GM18519 (cell line): ENCODE data around the gene OR2AT4.
"Not testable (repeated sequence)": the region's sequence is repeated elsewhere in the genome, so short reads cannot be mapped to it uniquely, and the experiment has no call there.

Experiments used
- ATAC-seq: cut with Tn5 transposase; IDR thresholded peaks from one replicate; pipeline ENCODE4 v1.9.1; 2021; ENCODE audit warnings: mild to moderate bottlenecking, moderate library complexity; ENCODE audit not compliant: unreplicated experiment, low FRiP score

OR2AT4 gene

GRCh38 chr11:75105462-75105925 is 8.8 kb upstream of the OR2AT4 start:
- ATAC-seq = no peak

GRCh38 chr11:75103380-75104026 is 6.8 kb upstream of the OR2AT4 start:
- no peak for ATAC-seq

GRCh38 chr11:75101424-75102128 is 4.9 kb upstream of the OR2AT4 start:
- no peak for ATAC-seq

GRCh38 chr11:75100314-75100713 is 3.6 kb upstream of the OR2AT4 start:
- ATAC-seq = peak; percentile 86

- ATAC-seq = no peak
Measured at GRCh38 chr11:75099635-75100034, 3.0 kb upstream of the OR2AT4 start.

GRCh38 chr11:75098835-75099439 is 2.3 kb upstream of the OR2AT4 start:
- not testable (repeated sequence) for ATAC-seq

- not testable (repeated sequence) for ATAC-seq
Measured at GRCh38 chr11:75098181-75098580, 1.5 kb upstream of the OR2AT4 start.

GRCh38 chr11:75097173-75097557 is 489 bp upstream of the OR2AT4 start:
- no peak for ATAC-seq

- not testable (repeated sequence) for ATAC-seq
Measured at GRCh38 chr11:75094382-75094781, 2.3 kb downstream of the OR2AT4 start.

GRCh38 chr11:75090671-75091177 is 6.0 kb downstream of the OR2AT4 start:
- ATAC-seq = no peak

GRCh38 chr11:75087319-75088305 is 9.1 kb downstream of the OR2AT4 start:
- ATAC-seq = no peak

GRCh38 chr11:75084883-75085282 is 11.8 kb downstream of the OR2AT4 start:
- no peak for ATAC-seq

GRCh38 chr11:75083217-75083605 is 13.5 kb downstream of the OR2AT4 start:
- ATAC-seq = no peak

GRCh38 chr11:75082601-75083216 is 14.0 kb downstream of the OR2AT4 start:
- ATAC-seq = no peak

- no peak for ATAC-seq
Measured at GRCh38 chr11:75079546-75079945, 17.1 kb downstream of the OR2AT4 start.

- ATAC-seq = no peak
Measured at GRCh38 chr11:75078233-75078632, 18.4 kb downstream of the OR2AT4 start.

GRCh38 chr11:75077316-75077715 is 19.4 kb downstream of the OR2AT4 start:
- ATAC-seq = no peak

- ATAC-seq = no peak
Measured at GRCh38 chr11:75076671-75077070, 20.0 kb downstream of the OR2AT4 start.

GRCh38 chr11:75073459-75074190 is 23.1 kb downstream of the OR2AT4 start:
- no peak for ATAC-seq
